Suppressor macrophage (primary cell): ENCODE measurements around the gene KLF5.
"Not testable (repeated sequence)": the region's sequence is repeated elsewhere in the genome, so short reads cannot be mapped to it uniquely, and the experiment has no call there.

Source experiments
- DNase-seq, 4 experiments: peaks; one replicate each; pipeline ENCODE4 v3.0.0-alpha.2; 2020 to 2022

KLF5 gene

DNA sequence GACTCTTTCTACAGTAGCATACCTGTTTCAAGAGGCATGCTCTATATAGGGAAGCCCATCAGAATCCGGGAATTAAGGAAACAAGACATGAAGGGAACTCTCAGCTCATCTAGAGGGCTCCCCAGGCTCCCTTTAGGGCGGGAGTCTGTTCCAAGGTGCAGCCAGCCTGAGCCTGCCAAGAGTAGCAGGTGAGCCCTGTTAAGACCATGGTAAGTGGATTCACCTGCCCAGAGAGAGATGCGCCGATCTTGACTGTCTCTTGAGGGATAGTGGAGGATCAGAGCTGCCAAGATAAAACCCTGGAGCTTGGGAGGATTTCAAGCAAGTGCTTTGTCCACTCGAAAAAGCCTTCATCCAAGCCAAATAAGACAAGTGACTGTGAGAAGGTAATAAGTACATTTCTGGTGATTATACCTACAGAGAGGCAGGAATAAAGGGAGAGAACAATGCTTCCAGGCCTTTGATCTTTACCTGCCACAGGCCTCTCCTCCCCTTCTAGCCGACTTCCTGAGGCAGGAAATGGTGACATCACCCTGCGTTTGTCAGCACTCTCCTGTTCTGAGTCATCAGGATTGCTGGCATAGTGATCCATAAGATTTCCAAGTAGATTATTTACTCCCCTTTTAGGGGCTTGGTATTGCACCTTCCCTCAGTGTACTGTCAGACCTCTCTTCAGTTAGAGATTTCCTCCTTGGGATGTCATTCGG is 31.5 kb downstream of the KLF5 start:
- DNase-seq = no peak

DNA sequence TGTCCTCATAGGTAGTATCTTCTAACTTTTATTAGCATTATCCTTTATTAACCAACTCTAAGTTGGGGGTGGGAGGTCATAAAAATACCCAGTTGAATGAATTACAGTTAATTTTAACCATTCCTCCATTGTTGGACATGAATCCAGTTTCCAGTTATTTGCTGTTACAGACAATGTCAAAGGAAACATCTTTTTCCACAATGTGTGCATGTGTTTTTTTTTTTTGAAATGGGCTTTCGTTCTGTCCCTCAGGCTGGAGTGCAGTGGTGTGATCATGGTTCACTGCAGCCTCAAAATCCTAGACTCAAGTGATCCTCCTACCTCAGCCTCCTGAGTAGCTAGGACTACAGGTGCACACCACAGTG is 32.0 kb downstream of the KLF5 start:
- DNase-seq = no peak

DNA sequence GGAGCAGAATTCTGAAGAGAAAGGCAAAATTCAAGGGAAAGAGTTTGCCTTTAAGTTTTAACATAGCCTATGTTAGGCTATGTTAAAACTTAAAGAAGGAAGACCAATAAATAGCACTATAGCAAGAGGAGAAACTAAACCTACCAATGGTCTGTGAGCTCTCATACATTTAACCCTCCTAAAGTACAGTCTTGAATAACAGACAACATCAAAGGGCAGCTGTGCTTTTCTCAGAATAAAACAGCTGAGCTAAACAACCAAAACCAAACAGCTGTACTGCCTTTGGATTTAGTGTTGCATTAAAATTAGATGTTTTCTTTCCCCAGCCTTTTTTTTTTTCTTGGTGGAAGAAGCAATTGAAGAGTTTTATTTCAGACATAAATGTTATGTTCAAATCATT is 34.0 kb downstream of the KLF5 start:
- no peak for DNase-seq

DNA sequence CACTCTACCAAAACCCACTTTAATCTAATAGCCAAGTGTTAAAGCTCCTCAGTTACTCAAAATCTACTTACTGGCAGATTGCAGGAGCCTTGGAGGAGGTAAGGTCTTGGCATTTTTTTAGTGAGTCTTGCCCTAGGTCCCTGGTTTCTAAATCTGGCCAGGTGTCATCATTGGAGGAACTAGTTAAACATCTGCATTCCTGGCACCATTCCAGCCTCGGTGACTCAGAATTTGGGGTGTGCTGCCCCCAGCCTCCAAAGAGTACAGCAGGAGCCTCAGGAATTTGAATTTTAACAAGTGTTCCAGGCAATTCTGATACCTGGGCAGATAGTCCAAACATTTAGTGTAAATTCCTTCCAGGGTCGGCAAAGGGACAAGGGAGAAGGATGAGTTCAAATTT is 37.4 kb downstream of the KLF5 start:
- no peak for DNase-seq

DNA sequence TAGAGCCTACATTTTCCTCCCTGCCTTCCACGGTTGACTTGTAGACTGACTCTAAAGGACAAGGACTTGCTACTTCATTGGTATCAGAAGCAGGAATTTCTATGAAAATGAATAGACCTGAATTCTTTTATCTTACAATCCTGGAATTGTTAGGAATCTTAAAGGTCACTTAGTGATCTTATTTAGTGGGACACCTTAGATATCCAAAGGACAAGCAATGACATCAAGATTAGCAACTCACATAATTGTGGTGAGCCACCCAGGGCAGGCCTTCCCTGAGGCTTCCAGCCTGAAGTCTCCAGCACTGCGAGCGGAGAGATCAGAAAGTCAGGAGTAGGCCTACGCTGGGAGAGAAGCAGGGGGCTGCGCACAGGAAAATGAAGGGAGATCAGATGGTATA is 37.8 kb downstream of the KLF5 start:
- DNase-seq = no peak

DNA sequence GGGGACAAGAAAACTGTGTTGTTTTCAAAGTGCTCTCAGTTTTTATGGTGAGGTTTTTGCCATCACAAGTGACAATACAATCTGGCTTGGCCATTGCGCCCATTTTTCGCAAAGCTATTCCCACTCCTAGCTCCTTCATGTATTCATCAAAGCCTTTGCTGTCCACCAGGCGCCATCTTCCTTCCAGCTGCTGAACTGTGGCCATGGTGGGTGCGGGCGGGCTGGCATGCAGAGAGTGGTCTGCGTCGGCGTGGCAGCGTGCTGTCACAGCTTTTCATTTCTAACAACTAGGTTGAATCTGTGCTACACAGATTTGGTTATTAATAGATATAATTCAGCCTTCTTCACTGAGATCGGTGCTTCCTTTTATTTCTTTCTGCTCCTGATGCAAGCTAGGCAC is 42.0 kb downstream of the KLF5 start:
- DNase-seq = not testable (repeated sequence)

DNA sequence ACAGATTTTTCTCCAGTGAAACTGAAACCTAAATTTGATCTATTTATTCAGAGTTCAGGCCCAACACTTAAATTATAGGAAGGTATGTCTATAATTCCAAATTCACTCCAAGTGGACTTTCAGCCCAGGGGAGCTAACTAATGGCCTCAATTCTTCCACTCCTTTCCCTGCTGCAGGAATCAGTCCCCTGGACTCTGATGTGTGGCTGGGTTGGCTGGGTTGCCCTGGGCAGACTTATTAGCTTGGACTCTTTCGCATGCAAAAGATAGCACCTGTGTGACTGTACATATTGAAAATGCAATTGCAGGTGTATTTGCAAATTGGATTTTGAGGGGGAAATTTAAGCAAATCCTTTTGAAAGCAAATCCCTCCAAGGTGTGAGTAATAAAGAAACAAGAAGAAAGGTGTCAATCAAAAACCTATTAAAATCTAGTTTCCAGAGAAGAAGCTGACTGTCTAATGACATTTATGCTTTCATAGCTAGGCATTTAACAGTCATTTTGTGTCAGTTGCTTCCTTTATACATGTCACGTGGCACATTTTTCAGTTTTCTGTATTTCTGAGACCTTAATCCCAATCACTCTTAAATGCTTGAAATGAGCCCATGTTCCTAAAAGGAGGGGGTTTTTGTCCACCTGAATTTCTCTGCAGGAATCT is 42.7 kb downstream of the KLF5 start:
- no peak for DNase-seq

DNA sequence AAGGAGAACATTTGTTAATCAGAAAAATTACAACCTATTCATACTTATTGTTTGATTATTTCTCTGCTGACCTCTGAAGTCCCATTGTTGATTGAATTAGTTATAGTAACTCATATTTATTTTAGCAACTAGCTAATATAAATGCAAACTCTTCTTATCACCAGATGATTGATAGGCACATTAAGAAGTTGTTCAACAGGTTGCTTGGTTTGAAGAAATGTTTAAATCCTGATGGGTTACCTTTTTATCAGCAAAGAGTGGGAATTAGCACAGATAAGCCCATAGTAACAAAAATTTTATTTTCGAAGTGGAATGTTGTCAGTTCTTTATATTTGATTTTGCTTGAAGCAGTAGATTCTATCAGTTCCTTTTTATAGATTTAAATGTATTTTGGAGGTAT is 44.4 kb downstream of the KLF5 start:
- no peak for DNase-seq

DNA sequence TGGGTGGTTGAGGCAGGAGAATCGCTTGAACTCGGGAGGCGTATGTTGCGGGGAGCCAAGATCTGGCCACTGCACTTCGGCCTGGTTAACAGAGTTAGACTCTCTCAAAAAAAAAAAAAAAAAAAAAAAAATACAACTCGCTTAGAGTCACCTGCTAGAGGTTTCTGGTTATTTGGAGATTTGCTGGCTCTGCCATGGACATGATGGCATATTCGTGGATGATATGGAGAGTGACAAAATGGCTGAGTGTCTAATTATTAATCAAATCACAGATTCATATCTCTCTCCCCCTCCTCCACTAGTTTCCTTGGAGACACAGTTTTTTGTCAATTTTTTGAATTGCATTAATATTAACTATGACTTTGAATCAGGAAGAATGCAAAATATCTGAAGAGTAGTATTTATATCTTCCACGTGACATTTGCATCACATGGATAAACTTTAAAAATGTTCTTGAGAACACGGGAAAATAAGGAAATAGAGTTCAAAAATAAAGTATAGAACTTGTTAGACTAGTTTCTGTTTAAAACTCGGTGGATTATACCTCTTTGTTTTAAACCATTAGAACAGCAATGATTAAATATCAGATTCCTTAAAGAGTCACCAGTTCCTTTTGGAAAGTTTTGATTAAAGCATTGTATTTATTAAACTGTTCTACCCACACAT is 47.8 kb downstream of the KLF5 start:
- DNase-seq = no peak

DNA sequence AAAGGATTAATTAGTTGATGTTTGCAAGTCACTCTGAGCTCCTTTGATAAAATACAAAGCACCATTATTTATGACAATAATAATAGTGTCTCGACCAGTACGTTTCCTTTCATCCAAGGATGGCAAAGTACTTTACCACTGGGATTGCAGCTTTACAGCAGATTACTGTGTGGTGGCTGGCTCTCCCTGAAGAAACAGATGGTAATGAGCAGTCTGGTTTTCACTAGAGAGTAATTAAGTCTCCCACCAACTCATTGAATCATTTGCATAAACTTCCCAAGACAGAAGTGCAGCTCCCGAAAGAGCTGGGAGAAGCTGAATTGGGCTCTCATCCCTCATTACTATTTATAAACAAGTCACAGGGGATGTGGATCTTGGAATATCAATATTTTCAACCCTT is 48.7 kb downstream of the KLF5 start:
- DNase-seq = no peak

DNA sequence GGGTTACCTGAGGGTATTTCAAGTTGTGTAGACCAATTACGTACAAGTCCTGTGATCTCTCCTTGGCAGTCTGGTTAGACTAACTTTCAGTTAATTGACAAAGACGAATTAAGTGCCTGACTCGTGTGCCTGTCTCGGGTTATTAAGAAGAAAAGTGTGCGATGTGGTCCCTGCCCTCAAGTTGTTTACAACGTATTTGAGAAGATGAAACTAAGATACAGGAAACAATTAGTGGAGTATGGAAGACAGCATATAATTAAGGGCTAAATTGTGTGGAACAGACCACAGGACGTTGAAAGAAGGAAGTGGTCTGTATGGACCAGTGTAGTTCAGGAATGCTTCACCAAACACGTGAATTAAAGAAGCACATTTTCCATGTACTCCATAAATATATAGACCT is 49.2 kb downstream of the KLF5 start:
- DNase-seq = no peak

DNA sequence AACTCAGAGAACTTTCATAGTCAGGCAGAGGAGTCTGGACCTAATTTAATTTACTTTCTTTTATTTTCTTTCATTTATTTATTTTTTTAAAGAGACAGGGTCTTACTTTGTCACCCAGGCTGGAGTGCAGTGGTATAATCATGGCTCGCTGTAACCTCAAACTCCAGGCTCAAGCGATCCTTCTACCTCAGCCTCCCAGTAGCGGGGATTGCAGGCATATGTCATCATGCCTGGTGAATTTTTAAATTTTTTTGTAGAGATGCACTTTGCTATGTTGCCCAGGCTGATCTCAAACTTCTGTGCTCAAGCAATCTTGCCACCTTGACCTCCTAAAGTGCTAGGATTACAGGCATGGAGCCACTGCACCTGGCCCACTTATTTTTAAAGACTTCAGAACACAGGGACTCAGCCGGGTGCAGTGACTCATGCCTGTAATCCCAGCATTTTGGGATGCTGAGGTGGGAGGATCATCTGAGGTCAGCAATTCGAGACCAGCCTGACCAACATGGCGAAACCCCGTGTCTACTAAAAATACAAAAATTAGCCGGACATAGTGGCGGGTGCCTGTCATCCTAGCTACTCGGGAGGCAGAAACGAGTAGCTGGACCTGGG is 50.6 kb downstream of the KLF5 start:
- DNase-seq = no peak

DNA sequence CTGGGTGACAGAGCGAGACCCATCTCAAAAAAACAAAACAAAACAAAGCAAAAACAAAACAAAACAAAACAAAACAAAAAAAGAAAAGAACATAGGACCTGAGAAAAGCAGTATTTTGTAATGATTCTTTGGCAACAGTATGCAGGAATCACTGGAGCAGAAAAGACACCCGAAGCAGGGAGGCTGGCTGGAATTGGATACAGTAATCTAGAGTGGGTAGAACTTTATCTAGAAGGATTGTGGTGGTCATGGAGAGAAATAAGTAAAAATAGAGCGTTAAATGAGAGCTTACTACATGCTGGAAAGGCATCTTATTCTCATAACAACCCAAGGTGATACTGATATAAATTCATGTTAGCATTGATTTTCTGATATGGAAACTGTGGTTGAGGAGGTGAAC is 51.2 kb downstream of the KLF5 start:
- DNase-seq = no peak

DNA sequence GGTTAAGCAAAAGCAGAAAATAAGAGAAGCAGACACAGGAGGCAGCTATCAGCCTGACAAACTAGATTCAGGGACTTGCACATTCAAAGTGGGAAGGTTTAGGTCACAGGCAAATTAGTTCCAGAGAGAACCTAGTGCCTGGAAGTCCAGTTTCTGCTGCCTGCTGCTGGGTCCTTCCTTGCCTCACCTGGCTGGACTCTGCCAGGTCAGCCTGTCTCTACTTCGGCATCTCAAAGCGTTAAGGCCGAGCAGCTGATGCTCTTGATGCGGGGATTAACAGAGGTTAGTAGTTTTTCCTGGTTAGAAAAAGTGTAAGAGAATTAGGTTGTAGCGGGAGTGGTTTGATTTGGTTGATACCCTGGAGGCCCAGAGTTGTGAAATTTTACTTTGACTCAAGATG is 52.0 kb downstream of the KLF5 start:
- DNase-seq = no peak

DNA sequence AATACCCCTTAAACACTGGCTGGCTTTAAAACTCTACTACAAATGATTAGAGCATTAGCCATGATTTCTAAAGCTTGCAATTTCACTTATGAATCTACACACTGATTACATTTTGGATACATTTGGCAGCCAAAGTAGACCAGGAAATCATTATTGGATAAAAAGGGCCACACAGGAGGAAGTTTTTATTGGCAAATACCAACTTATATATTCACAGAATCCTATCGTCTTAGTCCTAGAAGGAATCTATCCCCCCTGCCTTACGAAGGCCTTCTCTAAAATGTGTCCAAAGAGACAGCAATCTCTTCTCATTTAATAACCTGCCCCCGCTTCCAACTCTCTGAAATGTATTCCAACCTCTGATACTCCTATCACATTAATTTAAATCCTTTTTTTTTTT is 52.5 kb downstream of the KLF5 start:
- DNase-seq = no peak

DNA sequence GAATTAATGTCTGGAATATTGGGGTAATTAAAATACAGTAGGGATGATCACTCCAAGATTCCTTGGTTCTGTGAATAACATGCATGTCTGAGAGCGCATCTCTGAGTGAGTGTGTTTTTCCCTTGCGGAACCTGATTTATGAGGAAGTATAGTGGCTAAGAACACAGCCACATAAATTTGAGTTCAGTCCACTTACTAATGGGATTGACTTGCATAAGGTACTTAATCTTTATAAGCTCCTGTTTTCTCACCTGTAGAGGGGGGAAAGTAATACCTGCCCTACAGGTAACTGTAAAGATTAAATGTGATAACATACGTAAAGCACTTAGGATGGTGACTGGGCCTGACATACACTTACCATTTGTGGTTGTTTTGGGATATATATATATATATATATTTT is 60.8 kb downstream of the KLF5 start:
- DNase-seq = no peak
